OCI-LY7 (cell line): Measurements from ENCODE around the gene ZSCAN26. TPM values are rescaled to one million over a fixed set of nuclear protein-coding genes. Genes with fewer than 3 reads are reported as not detected.

ENCODE experiments used
- small RNA-seq: library from RNA; depleted of rRNA; stranded (forward); fragments of <200 nt; gene quantifications from one replicate; pipeline ENCODE3, GENCODE V24; 2014
- total RNA-seq, 2 experiments: library from RNA; depleted of rRNA in 1 of 2; stranded (reverse); fragments of >200 nt in 1 of 2; shearing (Covaris generic) in 1 of 2; gene quantifications; 2 replicates each; pipeline ENCODE4 v1.2.3, GENCODE V29; 2014 to 2022

The ZSCAN26 gene
- total RNA-seq, 2 experiments from 2014 or later, result 2.8 to 6.8 TPM

Small RNA genes within 50 kb of the gene (small RNA-seq; reads per million reads assigned to genes)
- not detected for gene AL021997.1
- gene AL021997.2, result not detected

Other genes starting within 250 kb of the ZSCAN26 start
- gene ZNF165, start 186.6 kb upstream of the ZSCAN26 start, total RNA-seq (2014; rRNA removed; shearing (Covaris generic)), result 2.6 and 4.9 TPM in 2 replicates
- 3.1 and 3.2 TPM in 2 replicates for gene ZNF165, start 186.6 kb upstream of the ZSCAN26 start, total RNA-seq (2022)
- gene ZSCAN16, start 142.5 kb upstream of the ZSCAN26 start, total RNA-seq (2014; rRNA removed; shearing (Covaris generic)), result 8.6 and 10.8 TPM in 2 replicates
- 7.6 and 8.4 TPM in 2 replicates for gene ZSCAN16, start 142.5 kb upstream of the ZSCAN26 start, total RNA-seq (2022)
- gene ZKSCAN8, start 125.3 kb upstream of the ZSCAN26 start, total RNA-seq (2014; rRNA removed; shearing (Covaris generic)), result 16.6 and 20.7 TPM in 2 replicates
- gene ZKSCAN8, start 125.3 kb upstream of the ZSCAN26 start, total RNA-seq (2022), result 22.3 and 25.1 TPM in 2 replicates
- 7.3 and 9.0 TPM in 2 replicates for gene ZSCAN9, start 41.9 kb upstream of the ZSCAN26 start, total RNA-seq (2014; rRNA removed; shearing (Covaris generic))
- 3.1 and 7.0 TPM in 2 replicates for gene ZSCAN9, start 41.9 kb upstream of the ZSCAN26 start, total RNA-seq (2022)
- 7.9 and 9.3 TPM in 2 replicates for gene ZKSCAN4, start 14.9 kb upstream of the ZSCAN26 start, total RNA-seq (2014; rRNA removed; shearing (Covaris generic))
- 6.9 and 7.9 TPM in 2 replicates for gene ZKSCAN4, start 14.9 kb upstream of the ZSCAN26 start, total RNA-seq (2022)
- gene NKAPL, start 7.8 kb upstream of the ZSCAN26 start, total RNA-seq (2014; rRNA removed; shearing (Covaris generic)), result not detected in 2 replicates
- not detected in 2 replicates for gene NKAPL, start 7.8 kb upstream of the ZSCAN26 start, total RNA-seq (2022)
- 1.6 and 3.3 TPM in 2 replicates for gene PGBD1, start 14.4 kb downstream of the ZSCAN26 start, total RNA-seq (2014; rRNA removed; shearing (Covaris generic))
- gene PGBD1, start 14.4 kb downstream of the ZSCAN26 start, total RNA-seq (2022), result 1.6 and 1.9 TPM in 2 replicates
- not detected in 2 replicates for gene ZSCAN31, start 69.0 kb downstream of the ZSCAN26 start, total RNA-seq (2014; rRNA removed; shearing (Covaris generic))
- gene ZSCAN31, start 69.0 kb downstream of the ZSCAN26 start, total RNA-seq (2022), result not detected in 2 replicates
- gene ZKSCAN3, start 82.8 kb downstream of the ZSCAN26 start, total RNA-seq (2014; rRNA removed; shearing (Covaris generic)), result 2.5 and 3.2 TPM in 2 replicates
- gene ZKSCAN3, start 82.8 kb downstream of the ZSCAN26 start, total RNA-seq (2022), result 6.7 and 7.1 TPM in 2 replicates
- gene ZSCAN12, start 132.6 kb downstream of the ZSCAN26 start, total RNA-seq (2014; rRNA removed; shearing (Covaris generic)), result 10.2 and 10.5 TPM in 2 replicates
- 8.4 and 11.0 TPM in 2 replicates for gene ZSCAN12, start 132.6 kb downstream of the ZSCAN26 start, total RNA-seq (2022)
- not detected in 2 replicates for gene ZSCAN23, start 176.3 kb downstream of the ZSCAN26 start, total RNA-seq (2014; rRNA removed; shearing (Covaris generic))
- gene ZSCAN23, start 176.3 kb downstream of the ZSCAN26 start, total RNA-seq (2022), result not detected in 2 replicates
- gene GPX6, start 248.7 kb downstream of the ZSCAN26 start, total RNA-seq (2014; rRNA removed; shearing (Covaris generic)), result not detected in 2 replicates
- not detected in 2 replicates for gene GPX6, start 248.7 kb downstream of the ZSCAN26 start, total RNA-seq (2022)